DMS153 treated with DMSO at 0.1 percent for 48 hours (cell line): Measurements from ENCODE around the gene ERRFI1.
A peak's percentile ranks its signal among the peaks of the same experiment; 100 is the strongest.
"Not testable (repeated sequence)": the region's sequence is repeated elsewhere in the genome, so short reads cannot be mapped to it uniquely, and the experiment has no call there.

ENCODE experiments used
- DNase-seq: peaks from one replicate; lab custom pipeline; 2025; ENCODE audit not compliant: unreplicated experiment; lab: John Stamatoyannopoulos, UW

The ERRFI1 gene

GRCh38 chr1:7972285-7972684 lies 53.8 kb downstream of the ERRFI1 start:
- no peak for DNase-seq

GRCh38 chr1:7971024-7971423 lies 55.1 kb downstream of the ERRFI1 start:
- DNase-seq: no peak

GRCh38 chr1:7970246-7970645 lies 55.9 kb downstream of the ERRFI1 start:
- DNase-seq: no peak

GRCh38 chr1:7967651-7968050 lies 58.5 kb downstream of the ERRFI1 start:
- DNase-seq: no peak

GRCh38 chr1:7967196-7967595 lies 58.9 kb downstream of the ERRFI1 start:
- peak; percentile 29 for DNase-seq

- DNase-seq: no peak
These were observed 61.6 kb downstream of the ERRFI1 start for GRCh38 chr1:7964476-7964875.

- not testable (repeated sequence) for DNase-seq
These were observed 62.3 kb downstream of the ERRFI1 start for GRCh38 chr1:7963841-7964240.

- DNase-seq: not testable (repeated sequence)
These were observed 62.8 kb downstream of the ERRFI1 start for GRCh38 chr1:7963378-7963730.

- DNase-seq: no peak
These were observed 63.3 kb downstream of the ERRFI1 start for GRCh38 chr1:7962636-7963377.

GRCh38 chr1:7962014-7962335 lies 64.1 kb downstream of the ERRFI1 start:
- no peak for DNase-seq
